SK-N-SH treated with all-trans-retinoic acid at 6 μM for 48 hours (cell line): Measurements from ENCODE around the gene DPP8.

Experiments used
- ATAC-seq: fragments of 200-7000 bp; cut with Tn5 transposase; 3 replicates; pipeline ENCODE4 v1.9.1; 2020; ENCODE audit warnings: mild to moderate bottlenecking, moderate library complexity
- CSDC2 ChIP-seq: fragments of 250-450 bp; sonication (Bioruptor Pico); IDR thresholded peaks from 2 replicates; pipeline ENCODE4 v1.5.0; 2020; ENCODE audit warnings: mild to moderate bottlenecking, moderate library complexity
- ESRRG ChIP-seq: fragments of 250-450 bp; sonication (Bioruptor Pico); IDR thresholded peaks from 2 replicates; pipeline ENCODE4 v1.6.1; 2021; ENCODE audit warnings: mild to moderate bottlenecking
- GLIS3 ChIP-seq: fragments of 250-450 bp; sonication (Bioruptor Pico); IDR thresholded peaks from 2 replicates; pipeline ENCODE4 v1.5.0; 2020; ENCODE audit warnings: mild to moderate bottlenecking, moderate library complexity
- ISL1 ChIP-seq: fragments of 250-450 bp; sonication (Bioruptor Pico); IDR thresholded peaks from 2 replicates; pipeline ENCODE4 v2.1.2; 2022; ENCODE audit warnings: mild to moderate bottlenecking, moderate library complexity
- OSR1 ChIP-seq: fragments of 250-450 bp; sonication (Bioruptor Pico); IDR thresholded peaks from 2 replicates; pipeline ENCODE4 v1.8.0; 2022; ENCODE audit warnings: moderate library complexity, mild to moderate bottlenecking, inconsistent platforms
- PATZ1 ChIP-seq: fragments of 250-450 bp; sonication (Bioruptor Pico); IDR thresholded peaks from 2 replicates; pipeline ENCODE4 v1.8.0; 2020; ENCODE audit warnings: mild to moderate bottlenecking, moderate library complexity, borderline replicate concordance
- POU6F1 ChIP-seq: fragments of 250-450 bp; sonication (Bioruptor Pico); IDR thresholded peaks from 2 replicates; pipeline ENCODE4 v1.8.0; 2021; ENCODE audit warnings: low read depth, mild to moderate bottlenecking, moderate library complexity, borderline replicate concordance
- PPARA ChIP-seq: fragments of 250-450 bp; sonication (Bioruptor Pico); IDR thresholded peaks from 2 replicates; pipeline ENCODE4 v1.5.0; 2020; ENCODE audit warnings: mild to moderate bottlenecking, borderline replicate concordance
- RARB ChIP-seq: fragments of 250-450 bp; sonication (Bioruptor Pico); IDR thresholded peaks from 2 replicates; pipeline ENCODE4 v1.8.0; 2021; ENCODE audit warnings: mild to moderate bottlenecking, moderate library complexity
- SNAI2 ChIP-seq: fragments of 250-450 bp; sonication (Bioruptor Pico); IDR thresholded peaks from 2 replicates; pipeline ENCODE4 v1.5.0; 2020; ENCODE audit warnings: mild to moderate bottlenecking, moderate library complexity
- TOX ChIP-seq: fragments of 250-450 bp; sonication (Bioruptor Pico); IDR thresholded peaks from 2 replicates; pipeline ENCODE4 v1.8.0; 2021; ENCODE audit warnings: mild to moderate bottlenecking, moderate library complexity, borderline replicate concordance
- ZC3H10 ChIP-seq: fragments of 250-450 bp; sonication (Bioruptor Pico); IDR thresholded peaks from 2 replicates; pipeline ENCODE4 v1.5.1; 2021; ENCODE audit warnings: mild to moderate bottlenecking, moderate library complexity
- ZNF565 ChIP-seq: fragments of 450-650 bp; formaldehyde crosslinking; conservative IDR thresholded peaks from 2 replicates; pipeline ENCODE4 v1.5.0; 2020; ENCODE audit warnings: low read depth, mild to moderate bottlenecking, moderate library complexity
- ZNF70 ChIP-seq: fragments of 450-650 bp; formaldehyde crosslinking; IDR thresholded peaks from 2 replicates; pipeline ENCODE4 v1.5.0; 2020; ENCODE audit warnings: mild to moderate bottlenecking, moderate library complexity
- ZNF8 ChIP-seq: fragments of 450-650 bp; formaldehyde crosslinking; IDR thresholded peaks from 2 replicates; pipeline ENCODE4 v1.5.0; 2020; ENCODE audit warnings: mild to moderate bottlenecking, moderate library complexity
- TF ChIP-seq, protein P1 (sequence below): fragments of 250-450 bp; sonication (Bioruptor Pico); IDR thresholded peaks from 2 replicates; pipeline ENCODE4 v1.5.0; 2020; ENCODE audit warnings: mild to moderate bottlenecking, moderate library complexity
- TF ChIP-seq, protein P2 (sequence below): fragments of 250-450 bp; sonication (Bioruptor Pico); IDR thresholded peaks from 2 replicates; pipeline ENCODE4 v1.5.1; 2021; ENCODE audit warnings: mild to moderate bottlenecking, moderate library complexity

The DPP8 gene

DNA sequence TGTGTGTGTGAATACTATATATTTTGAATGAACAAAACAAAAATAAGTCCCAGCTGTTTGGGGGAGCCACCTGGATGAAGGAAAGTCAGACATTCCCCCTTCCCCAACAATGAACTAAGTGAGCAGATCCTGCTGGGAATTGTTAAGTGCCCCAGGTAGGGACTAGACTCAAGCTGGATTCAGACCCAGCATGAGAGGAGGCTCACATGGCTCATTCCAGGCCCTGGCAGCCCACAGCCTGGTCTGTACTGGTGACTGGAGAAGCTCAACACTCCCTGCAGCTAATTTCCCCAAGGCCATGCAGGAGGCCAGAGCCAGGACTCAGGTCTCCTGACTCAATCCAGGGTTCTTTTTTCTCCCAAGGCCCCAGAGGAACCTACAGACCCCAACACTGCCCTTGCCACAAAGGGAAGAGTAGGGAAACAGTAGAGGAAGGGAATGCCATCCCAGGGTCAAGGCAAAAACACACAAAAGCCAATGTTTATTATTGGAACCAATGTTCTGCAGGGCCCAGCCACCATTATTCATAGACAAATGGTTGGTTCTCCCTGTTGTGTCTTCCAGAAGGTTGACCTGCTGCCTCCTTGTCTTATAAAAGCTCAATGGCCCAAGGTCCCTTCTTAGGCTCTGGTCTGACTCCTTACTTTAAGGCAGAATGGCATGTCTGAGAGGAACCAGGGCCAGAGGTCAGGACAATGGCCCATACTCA lies 104.3 kb downstream of the DPP8 start:
- no peak for TF ChIP-seq PATZ1 (CRISPR knock-in tag)
- TF ChIP-seq SNAI2: no peak
- no peak for TF ChIP-seq ESRRG (CRISPR knock-in tag)
- no peak for TF ChIP-seq TOX (CRISPR knock-in tag)
- no peak for TF ChIP-seq PPARA (CRISPR knock-in tag)
- TF ChIP-seq CSDC2 (CRISPR knock-in tag): no peak
- no peak for TF ChIP-seq ZNF8 (CRISPR knock-in tag)
- TF ChIP-seq OSR1 (CRISPR knock-in tag): no peak
- no peak for TF ChIP-seq GLIS3 (CRISPR knock-in tag)
- TF ChIP-seq POU6F1 (CRISPR knock-in tag): no peak
- TF ChIP-seq ZNF70 (CRISPR knock-in tag): no peak
- no peak for TF ChIP-seq ZNF565 (CRISPR knock-in tag)
- no peak for TF ChIP-seq ZC3H10 (CRISPR knock-in tag)
- TF ChIP-seq, protein P1, sequence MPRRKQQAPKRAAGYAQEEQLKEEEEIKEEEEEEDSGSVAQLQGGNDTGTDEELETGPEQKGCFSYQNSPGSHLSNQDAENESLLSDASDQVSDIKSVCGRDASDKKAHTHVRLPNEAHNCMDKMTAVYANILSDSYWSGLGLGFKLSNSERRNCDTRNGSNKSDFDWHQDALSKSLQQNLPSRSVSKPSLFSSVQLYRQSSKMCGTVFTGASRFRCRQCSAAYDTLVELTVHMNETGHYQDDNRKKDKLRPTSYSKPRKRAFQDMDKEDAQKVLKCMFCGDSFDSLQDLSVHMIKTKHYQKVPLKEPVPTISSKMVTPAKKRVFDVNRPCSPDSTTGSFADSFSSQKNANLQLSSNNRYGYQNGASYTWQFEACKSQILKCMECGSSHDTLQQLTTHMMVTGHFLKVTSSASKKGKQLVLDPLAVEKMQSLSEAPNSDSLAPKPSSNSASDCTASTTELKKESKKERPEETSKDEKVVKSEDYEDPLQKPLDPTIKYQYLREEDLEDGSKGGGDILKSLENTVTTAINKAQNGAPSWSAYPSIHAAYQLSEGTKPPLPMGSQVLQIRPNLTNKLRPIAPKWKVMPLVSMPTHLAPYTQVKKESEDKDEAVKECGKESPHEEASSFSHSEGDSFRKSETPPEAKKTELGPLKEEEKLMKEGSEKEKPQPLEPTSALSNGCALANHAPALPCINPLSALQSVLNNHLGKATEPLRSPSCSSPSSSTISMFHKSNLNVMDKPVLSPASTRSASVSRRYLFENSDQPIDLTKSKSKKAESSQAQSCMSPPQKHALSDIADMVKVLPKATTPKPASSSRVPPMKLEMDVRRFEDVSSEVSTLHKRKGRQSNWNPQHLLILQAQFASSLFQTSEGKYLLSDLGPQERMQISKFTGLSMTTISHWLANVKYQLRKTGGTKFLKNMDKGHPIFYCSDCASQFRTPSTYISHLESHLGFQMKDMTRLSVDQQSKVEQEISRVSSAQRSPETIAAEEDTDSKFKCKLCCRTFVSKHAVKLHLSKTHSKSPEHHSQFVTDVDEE (CRISPR knock-in tag): no peak
- TF ChIP-seq RARB: no peak
- no peak for TF ChIP-seq ISL1
- TF ChIP-seq, protein P2, sequence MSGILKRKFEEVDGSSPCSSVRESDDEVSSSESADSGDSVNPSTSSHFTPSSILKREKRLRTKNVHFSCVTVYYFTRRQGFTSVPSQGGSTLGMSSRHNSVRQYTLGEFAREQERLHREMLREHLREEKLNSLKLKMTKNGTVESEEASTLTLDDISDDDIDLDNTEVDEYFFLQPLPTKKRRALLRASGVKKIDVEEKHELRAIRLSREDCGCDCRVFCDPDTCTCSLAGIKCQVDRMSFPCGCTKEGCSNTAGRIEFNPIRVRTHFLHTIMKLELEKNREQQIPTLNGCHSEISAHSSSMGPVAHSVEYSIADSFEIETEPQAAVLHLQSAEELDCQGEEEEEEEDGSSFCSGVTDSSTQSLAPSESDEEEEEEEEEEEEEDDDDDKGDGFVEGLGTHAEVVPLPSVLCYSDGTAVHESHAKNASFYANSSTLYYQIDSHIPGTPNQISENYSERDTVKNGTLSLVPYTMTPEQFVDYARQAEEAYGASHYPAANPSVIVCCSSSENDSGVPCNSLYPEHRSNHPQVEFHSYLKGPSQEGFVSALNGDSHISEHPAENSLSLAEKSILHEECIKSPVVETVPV (CRISPR knock-in tag): no peak
- no peak for ATAC-seq

DNA sequence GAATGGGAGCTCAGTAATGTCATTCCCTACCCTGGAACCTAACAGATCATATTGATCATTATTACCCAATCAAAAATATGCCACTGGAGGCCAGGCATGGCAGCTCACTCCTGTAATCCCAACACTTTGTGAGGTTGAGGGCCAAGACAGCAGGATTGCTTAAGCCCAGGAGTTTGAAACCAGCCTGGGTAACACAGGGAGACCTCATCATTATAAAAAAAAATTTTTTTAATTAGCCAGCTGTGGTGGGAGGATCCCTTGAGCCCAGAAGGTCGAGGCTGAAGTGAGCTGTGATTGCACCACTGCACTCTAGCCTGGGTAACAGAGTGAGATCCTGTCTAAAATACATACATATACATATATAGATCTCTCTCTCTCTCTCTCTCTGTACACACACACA lies 104.9 kb downstream of the DPP8 start:
- ATAC-seq: no peak
- TF ChIP-seq OSR1 (CRISPR knock-in tag) (no peak), ZNF70 (CRISPR knock-in tag) (no peak), ZC3H10 (CRISPR knock-in tag) (no peak), ZNF565 (CRISPR knock-in tag) (no peak), CSDC2 (CRISPR knock-in tag) (no peak), RARB (no peak), TOX (CRISPR knock-in tag) (no peak), POU6F1 (CRISPR knock-in tag) (no peak)
- TF ChIP-seq, protein P1 (CRISPR knock-in tag): no peak
